OCI-LY3 (cell line): ENCODE data around the gene CEACAM19.

Experiments used
- H2AFZ ChIP-seq: fragments of 200-600, 300-600 bp; shearing (Covaris generic); 2 replicates; pipeline ENCODE4 v1.6.0; 2014; ENCODE audit warnings: antibody characterized with exemption, low read depth, low read length
- H3K27ac ChIP-seq: fragments of 200-600, 300-600 bp; sonication (generic); 2 replicates; pipeline ENCODE4 v1.5.1; 2014; ENCODE audit warnings: mild to moderate bottlenecking, low read length, moderate library complexity, mixed read lengths
- H3K27me3 ChIP-seq: fragments of 200-600, 300-600 bp; sonication (generic); 2 replicates; pipeline ENCODE4 v1.6.1; 2014; ENCODE audit warnings: low read depth, low read length, mixed read lengths
- H3K36me3 ChIP-seq: fragments of 200-600, 300-600 bp; sonication (generic); replicated peaks from 2 replicates; pipeline ENCODE3; 2014; ENCODE audit warnings: low read depth, low read length, mixed read lengths
- H3K4me1 ChIP-seq: fragments of 300-600, 200-600 bp; sonication (generic); 2 replicates; pipeline ENCODE4 v1.6.1; 2014; ENCODE audit warnings: low read length, mixed read lengths
- H3K4me2 ChIP-seq: fragments of 200-600, 300-600 bp; sonication (generic); 2 replicates; pipeline ENCODE4 v1.6.1; 2014; ENCODE audit warnings: low read length, mixed read lengths
- H3K4me3 ChIP-seq: fragments of 300-600, 200-600 bp; sonication (generic); 2 replicates; pipeline ENCODE4 v1.5.1; 2014; ENCODE audit warnings: antibody characterized with exemption, mild to moderate bottlenecking, low read length, moderate library complexity
- H3K79me2 ChIP-seq: fragments of 300-600, 200-600 bp; shearing (Covaris generic); 2 replicates; pipeline ENCODE4 v1.6.1; 2014; ENCODE audit warnings: mild to moderate bottlenecking, low read length, mixed read lengths
- H3K9ac ChIP-seq: fragments of 300-600, 200-600 bp; shearing (Covaris generic); 2 replicates; pipeline ENCODE4 v1.6.0; 2014; ENCODE audit warnings: mild to moderate bottlenecking, low read length, moderate library complexity
- H3K9me3 ChIP-seq: fragments of 200-600, 300-600 bp; shearing (Covaris generic); 2 replicates; pipeline ENCODE4 v1.6.1; 2014; ENCODE audit warnings: low read length, mixed read lengths; ENCODE audit not compliant: insufficient read depth
- H4K20me1 ChIP-seq: fragments of 200-600, 300-600 bp; sonication (generic); 2 replicates; pipeline ENCODE4 v1.6.1; 2016; ENCODE audit warnings: low read length, mixed read lengths; ENCODE audit not compliant: insufficient read depth
- EZH2phosphoT487 ChIP-seq: fragments of 200-600 bp; shearing (Covaris generic); IDR thresholded peaks from 2 replicates; pipeline ENCODE4 v1.6.1; 2018; ENCODE audit warnings: antibody characterized with exemption, mixed run types, low read depth
- TF ChIP-seq, protein P1 (sequence below): fragments of 200-600, 300-600 bp; sonication (generic); IDR thresholded peaks from 2 replicates; pipeline ENCODE4 v1.5.1; 2014; ENCODE audit warnings: antibody characterized with exemption, low read length, low read depth

CEACAM19 gene

DNA sequence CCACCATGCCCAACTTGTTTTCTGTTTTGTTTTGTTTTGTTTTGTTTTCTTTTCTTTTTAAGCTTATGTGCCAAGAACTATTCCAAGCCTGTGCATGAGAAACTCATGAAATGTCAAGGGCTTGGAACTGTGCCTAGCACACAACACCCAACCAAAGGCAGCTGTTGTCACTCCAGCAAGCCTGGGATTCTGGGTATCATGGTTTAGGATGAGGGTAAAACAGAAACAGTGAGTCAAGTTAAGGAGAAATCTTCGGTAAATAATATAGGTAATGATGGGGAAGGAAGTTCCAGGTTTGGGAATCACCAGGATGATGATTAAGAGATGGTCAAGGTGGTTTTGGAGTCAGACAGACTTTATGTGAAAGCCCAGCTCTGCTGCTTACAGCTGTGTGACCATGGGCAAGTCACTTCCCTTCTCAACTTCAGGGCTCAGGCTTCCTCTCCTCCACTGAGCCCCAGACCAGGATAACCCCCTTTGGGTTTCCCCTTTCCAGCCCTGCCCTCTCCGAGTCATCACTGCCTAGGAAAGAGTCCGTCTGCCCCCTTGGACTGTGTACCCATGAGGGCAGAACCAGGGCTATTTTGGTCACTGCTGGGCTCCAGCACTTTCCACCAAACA lies 22.5 kb upstream of the CEACAM19 start:
- TF ChIP-seq, protein P1, sequence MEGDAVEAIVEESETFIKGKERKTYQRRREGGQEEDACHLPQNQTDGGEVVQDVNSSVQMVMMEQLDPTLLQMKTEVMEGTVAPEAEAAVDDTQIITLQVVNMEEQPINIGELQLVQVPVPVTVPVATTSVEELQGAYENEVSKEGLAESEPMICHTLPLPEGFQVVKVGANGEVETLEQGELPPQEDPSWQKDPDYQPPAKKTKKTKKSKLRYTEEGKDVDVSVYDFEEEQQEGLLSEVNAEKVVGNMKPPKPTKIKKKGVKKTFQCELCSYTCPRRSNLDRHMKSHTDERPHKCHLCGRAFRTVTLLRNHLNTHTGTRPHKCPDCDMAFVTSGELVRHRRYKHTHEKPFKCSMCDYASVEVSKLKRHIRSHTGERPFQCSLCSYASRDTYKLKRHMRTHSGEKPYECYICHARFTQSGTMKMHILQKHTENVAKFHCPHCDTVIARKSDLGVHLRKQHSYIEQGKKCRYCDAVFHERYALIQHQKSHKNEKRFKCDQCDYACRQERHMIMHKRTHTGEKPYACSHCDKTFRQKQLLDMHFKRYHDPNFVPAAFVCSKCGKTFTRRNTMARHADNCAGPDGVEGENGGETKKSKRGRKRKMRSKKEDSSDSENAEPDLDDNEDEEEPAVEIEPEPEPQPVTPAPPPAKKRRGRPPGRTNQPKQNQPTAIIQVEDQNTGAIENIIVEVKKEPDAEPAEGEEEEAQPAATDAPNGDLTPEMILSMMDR: no peak
- no peak for TF ChIP-seq EZH2phosphoT487
- H3K36me3 ChIP-seq: no peaks in the 10 kb centered on the region
- no peak overlapping the region for H2AFZ ChIP-seq

DNA sequence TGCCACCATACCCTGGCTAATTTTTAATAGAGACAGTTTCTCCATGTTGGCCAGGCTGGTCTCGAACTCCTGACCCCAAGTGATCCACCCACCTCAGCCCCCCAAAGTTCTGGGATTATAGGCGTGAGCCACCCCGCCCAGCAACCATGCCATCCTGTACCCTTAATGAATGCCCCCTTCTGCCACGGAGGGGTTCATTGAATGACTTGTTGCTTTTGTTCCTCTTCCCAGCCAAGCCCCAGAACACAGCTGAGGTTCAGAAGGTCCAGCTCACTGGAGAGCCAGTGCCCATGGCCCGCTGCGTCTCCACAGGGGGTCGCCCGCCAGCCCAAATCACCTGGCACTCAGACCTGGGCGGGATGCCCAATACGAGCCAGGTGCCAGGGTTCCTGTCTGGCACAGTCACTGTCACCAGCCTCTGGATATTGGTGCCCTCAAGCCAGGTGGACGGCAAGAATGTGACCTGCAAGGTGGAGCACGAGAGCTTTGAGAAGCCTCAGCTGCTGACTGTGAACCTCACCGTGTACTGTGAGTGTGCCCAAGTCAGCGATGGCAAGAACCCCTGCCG lies 21.6 kb upstream of the CEACAM19 start:
- Histone ChIP-seq H3K27ac (no peak overlapping the region), H3K9me3 (no peaks in the 10 kb centered on the region), H3K9ac (no peak overlapping the region), H3K79me2 (no peaks in the 10 kb centered on the region), H3K36me3 (no peaks in the 10 kb centered on the region), H3K4me2 (no peak overlapping the region), H3K4me3 (no peak overlapping the region), H4K20me1 (no peaks in the 10 kb centered on the region), H3K27me3 (peaks cover 20% of the 10 kb centered on the region), H3K4me1 (peaks cover 9% of the 10 kb centered on the region), H2AFZ (no peak overlapping the region)
- TF ChIP-seq EZH2phosphoT487: no peak
- TF ChIP-seq, protein P1: no peak

More for the DNA sequence above, 22.5 kb upstream of the CEACAM19 start:
- Histone ChIP-seq H3K27me3 (peaks cover 20% of the 10 kb centered on the region), H3K27ac (no peak overlapping the region), H3K4me2 (no peak overlapping the region), H3K79me2 (no peaks in the 10 kb centered on the region), H3K9ac (no peak overlapping the region), H3K4me3 (no peak overlapping the region), H3K4me1 (peaks cover under 1% of the 10 kb centered on the region), H3K9me3 (no peaks in the 10 kb centered on the region), H4K20me1 (no peaks in the 10 kb centered on the region)

DNA sequence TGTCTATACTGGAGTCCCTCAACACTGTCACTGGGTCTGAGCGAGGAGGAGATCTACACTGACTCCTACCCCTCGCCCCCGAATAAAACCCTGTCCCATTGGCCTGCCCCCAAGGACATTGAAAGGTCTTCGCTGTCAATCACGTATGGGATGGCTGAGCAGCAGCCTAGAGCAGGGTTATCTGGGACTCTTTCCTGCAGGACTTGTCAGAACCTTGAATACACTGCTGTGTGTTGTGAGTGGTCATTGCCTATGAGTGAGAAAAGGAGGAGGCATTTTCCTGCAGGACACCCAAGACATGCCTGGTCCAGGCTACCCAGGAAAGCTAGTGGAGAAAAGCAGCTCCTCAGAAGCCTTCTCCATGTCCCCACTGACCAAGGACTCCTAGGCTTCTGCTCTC lies 17.9 kb upstream of the CEACAM19 start:
- no peaks in the 10 kb centered on the region for H3K9me3 ChIP-seq
- no peaks in the 10 kb centered on the region for H3K36me3 ChIP-seq
- no peak overlapping the region for H3K4me2 ChIP-seq
- H3K4me1 ChIP-seq: peaks cover 11% of the 10 kb centered on the region
- no peaks in the 10 kb centered on the region for H3K79me2 ChIP-seq
- TF ChIP-seq, protein P1: no peak
- no peak for TF ChIP-seq EZH2phosphoT487
- H2AFZ ChIP-seq: no peak overlapping the region
- no peak overlapping the region for H3K4me3 ChIP-seq
- no peak overlapping the region for H3K9ac ChIP-seq
- H4K20me1 ChIP-seq: no peaks in the 10 kb centered on the region
- peaks cover 29% of the 10 kb centered on the region for H3K27me3 ChIP-seq
- H3K27ac ChIP-seq: no peak overlapping the region

DNA sequence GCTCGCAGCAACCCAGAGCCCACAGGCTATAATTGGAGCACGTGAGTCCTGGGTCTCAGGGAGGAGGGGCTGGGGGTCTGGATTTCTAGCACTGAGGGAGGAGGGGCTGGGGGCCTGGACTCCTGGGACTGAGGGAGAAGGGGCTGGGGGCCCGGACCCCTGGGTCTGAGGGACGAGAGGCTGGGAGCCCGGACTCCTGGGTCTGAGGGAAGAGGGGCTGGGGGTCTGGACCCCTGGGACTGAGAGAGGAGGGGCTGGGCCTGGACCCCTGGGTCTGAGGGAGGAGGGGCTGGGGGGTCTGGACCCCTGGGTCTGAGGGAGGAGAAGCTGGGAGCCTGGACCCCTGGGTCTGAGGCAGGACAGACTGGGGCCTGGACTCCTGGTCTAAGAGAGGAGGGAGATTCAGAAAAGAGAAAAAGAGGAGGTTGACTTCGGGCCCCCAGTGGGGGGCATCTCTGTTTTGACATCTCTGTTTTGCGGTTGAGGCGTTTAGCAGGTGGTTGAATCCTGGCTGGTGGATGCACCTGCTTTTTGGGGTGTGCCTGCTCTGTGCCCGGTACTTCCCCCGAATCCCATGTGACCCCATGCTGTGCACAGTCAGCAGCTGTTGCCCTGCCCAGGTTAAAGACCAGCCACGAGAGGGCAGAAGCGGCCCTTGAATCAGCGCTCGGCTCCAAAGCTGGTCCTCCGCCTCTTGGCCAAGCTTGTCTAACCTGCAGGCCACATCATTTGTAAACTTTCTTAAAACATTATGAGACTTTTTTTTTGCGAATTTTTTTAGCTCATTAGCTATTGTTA lies 17.1 kb upstream of the CEACAM19 start:
- Histone ChIP-seq H2AFZ (no peak overlapping the region), H3K4me2 (peak overlapping the region; percentile 57)

More for the DNA sequence above, 17.1 kb upstream of the CEACAM19 start:
- Histone ChIP-seq H3K27ac (no peak overlapping the region), H3K9me3 (no peaks in the 10 kb centered on the region), H3K4me1 (peaks cover 11% of the 10 kb centered on the region), H3K9ac (no peak overlapping the region), H3K27me3 (peaks cover 29% of the 10 kb centered on the region), H3K36me3 (no peaks in the 10 kb centered on the region), H3K79me2 (no peaks in the 10 kb centered on the region), H3K4me3 (peak overlapping the region; percentile 4; the same call in 1 of the 2 replicates), H4K20me1 (no peaks in the 10 kb centered on the region)
- TF ChIP-seq EZH2phosphoT487: no peak
- TF ChIP-seq, protein P1: peak; percentile 90
